Hindlimb muscle (tissue), 1 donor: Measurements from ENCODE around the gene TMUB1. TPM values are rescaled to one million over a fixed set of nuclear protein-coding genes. Genes with fewer than 3 reads are reported as not detected.
A peak's percentile ranks its signal among the peaks of the same experiment; 100 is the strongest.
"Not testable (repeated sequence)": the region's sequence is repeated elsewhere in the genome, so short reads cannot be mapped to it uniquely, and the experiment has no call there.

Experiments
- DNase-seq: peaks from one replicate; pipeline ENCODE4 v3.0.0-alpha.2; 2013
- polyA plus RNA-seq: library from polyadenylated mRNA; unstranded; fragments of 120-200 nt; gene quantifications from one replicate; pipeline ENCODE4 v1.2.1, GENCODE V29; 2013; ENCODE audit not compliant: insufficient read length

The TMUB1 gene
- polyA plus RNA-seq, 1 donor, result 44.9 TPM

GRCh38 chr7:151051108-151051507 is 32.2 kb downstream of the TMUB1 start:
- peak; percentile 81 for DNase-seq

- DNase-seq, result no peak
Observed at GRCh38 chr7:151048911-151049463, 34.3 kb downstream of the TMUB1 start.

- DNase-seq, result no peak
Observed at GRCh38 chr7:151047976-151048815, 35.1 kb downstream of the TMUB1 start, which contains the start of gene ASIC3. Gene ASIC3 (plus strand): TSS chr7:151048531. CDS start chr7:151048886, 355 bp downstream.

- no peak for DNase-seq
Observed at GRCh38 chr7:151046603-151047573, 36.4 kb downstream of the TMUB1 start.

- DNase-seq, result no peak
Observed at GRCh38 chr7:151045967-151046366, 37.3 kb downstream of the TMUB1 start.

GRCh38 chr7:151045262-151045661 is 38.0 kb downstream of the TMUB1 start:
- DNase-seq, result no peak

- no peak for DNase-seq
Observed at GRCh38 chr7:151043959-151044358, 39.3 kb downstream of the TMUB1 start.

GRCh38 chr7:151043449-151043848 is 39.8 kb downstream of the TMUB1 start:
- DNase-seq, result not testable (repeated sequence)

- DNase-seq, result no peak
Observed at GRCh38 chr7:151040616-151041375, 42.5 kb downstream of the TMUB1 start.

- no peak for DNase-seq
Observed at GRCh38 chr7:151039850-151040548, 43.3 kb downstream of the TMUB1 start.

- DNase-seq, result no peak
Observed at GRCh38 chr7:151038951-151039849, 44.1 kb downstream of the TMUB1 start.

GRCh38 chr7:151035902-151036301 is 47.4 kb downstream of the TMUB1 start:
- DNase-seq, result no peak

GRCh38 chr7:151035026-151035717 is 48.1 kb downstream of the TMUB1 start:
- DNase-seq, result no peak

- DNase-seq, result no peak
Observed at GRCh38 chr7:151034312-151035025, 48.8 kb downstream of the TMUB1 start.

- no peak for DNase-seq
Observed at GRCh38 chr7:151033864-151034249, 49.4 kb downstream of the TMUB1 start.

- no peak for DNase-seq
Observed at GRCh38 chr7:151032936-151033863, 50.1 kb downstream of the TMUB1 start.
